ENCODE results near the gene ZNF627.
A peak's percentile ranks its signal among the peaks of the same experiment; 100 is the strongest.
"Not testable (repeated sequence)": the region's sequence is repeated elsewhere in the genome, so short reads cannot be mapped to it uniquely, and the experiment has no call there.

The ZNF627 gene

DNA sequence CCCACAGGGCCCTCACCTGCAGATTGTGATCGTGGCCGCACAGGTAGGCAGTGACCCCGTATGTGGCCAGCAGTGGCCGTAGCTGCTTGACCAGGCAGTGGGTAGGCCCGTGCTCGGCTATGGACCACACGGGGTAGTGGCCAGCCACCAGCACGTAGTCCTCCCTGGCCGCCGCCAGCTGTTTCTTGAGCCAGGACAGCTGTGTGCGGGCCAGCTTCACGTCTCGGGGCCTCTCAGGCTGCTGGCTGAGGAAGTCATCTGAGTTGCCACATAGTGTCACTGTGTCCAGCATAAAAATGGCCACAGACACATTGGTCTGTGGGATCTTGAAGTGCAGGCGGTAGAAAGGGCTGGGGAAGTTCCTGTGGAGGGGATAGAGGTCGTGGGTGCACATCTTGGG is 21.1 kb upstream of the ZNF627 start:
- no peak for DNase-seq

GRCh38 chr19:11577451-11578257 is 19.6 kb upstream of the ZNF627 start, which contains the start of gene ACP5:
Gene ACP5 (minus strand): TSS chr19:11577645. CDS start chr19:11577317, 328 bp downstream.
- no peak for DNase-seq

DNA sequence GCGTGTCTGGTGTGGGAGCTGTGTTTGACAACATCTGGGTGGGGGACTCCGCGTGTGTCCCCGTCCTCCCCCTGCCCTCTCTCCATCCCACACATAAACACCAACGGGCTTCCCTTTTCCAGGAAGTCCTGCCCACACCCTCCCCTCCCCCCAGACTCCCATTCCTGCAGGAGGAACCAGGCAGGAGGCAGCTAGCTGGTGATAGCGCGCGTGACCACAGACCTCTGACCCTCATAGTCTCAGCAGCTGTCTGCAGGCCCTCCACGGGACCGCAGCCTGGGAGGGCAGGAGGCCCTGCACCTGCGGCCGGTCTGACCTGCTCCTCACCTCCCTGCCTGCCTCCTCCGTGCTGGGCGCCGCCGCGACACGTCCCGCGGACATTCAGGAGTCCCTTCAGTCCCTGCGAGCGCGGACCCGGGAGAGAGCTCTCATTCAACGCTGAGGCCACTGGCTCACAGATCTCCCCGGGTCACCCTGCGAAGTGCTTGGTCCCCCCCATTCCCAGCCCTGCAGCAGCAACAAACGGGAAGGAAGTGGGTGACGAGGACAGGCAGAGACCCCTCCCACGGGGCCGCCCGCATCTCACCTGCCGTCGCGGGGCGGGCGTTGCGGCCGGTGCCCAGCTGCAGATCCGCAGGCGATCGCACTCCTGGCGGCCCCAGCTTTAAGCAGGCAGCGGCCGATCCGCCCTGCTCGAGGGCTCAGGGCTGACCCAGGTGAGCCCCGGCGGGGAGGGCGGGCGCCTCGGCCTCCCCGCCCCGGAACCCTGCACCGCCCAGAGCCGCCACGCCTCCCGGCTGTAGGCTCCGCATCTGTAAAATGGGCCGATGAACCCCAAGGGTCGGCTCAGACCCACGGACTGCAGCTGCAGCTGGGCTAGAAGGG is 18.8 kb upstream of the ZNF627 start:
- DNase-seq, result peak; percentile 70

DNA sequence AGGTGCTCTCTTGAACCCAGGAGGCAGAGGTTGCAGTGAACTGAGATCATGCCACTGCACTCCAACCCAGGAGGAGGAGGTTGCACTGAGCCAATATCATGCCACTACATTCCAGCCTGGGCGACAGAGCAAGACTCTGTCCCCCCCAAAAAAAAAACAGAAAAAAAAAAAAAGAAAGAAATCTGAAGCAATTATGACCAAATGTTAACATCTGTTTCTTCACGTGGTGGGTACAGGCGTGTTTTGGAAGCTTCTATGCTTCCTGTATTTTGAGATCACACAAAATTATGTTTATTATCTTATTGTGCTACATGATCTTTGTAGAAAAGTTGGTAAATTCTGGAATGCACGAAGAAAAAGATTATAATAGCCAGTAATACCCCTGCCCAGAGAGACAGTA is 17.2 kb upstream of the ZNF627 start:
- DNase-seq, result no peak

- peak; percentile 77 for DNase-seq
Observed at GRCh38 chr19:11581740-11582139, 15.5 kb upstream of the ZNF627 start.

DNA sequence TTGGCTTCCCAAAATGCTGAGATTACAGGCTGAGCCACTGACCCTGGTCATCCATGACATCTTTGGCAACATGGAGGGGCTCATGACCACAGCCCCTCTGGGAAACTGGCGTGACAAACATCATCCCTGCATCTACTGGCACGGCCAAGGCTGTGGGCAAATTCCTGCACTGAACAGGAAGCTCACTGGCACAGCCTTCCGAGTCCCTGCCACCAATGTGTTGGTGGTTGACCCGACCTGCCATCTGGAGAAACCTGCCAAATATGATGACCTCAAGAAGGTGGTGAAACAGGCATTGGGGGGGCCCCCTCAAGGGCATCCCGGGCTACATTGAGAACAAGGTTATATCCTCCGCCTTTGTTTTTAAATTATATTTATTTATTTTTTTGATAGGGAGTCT is 11.0 kb upstream of the ZNF627 start:
- DNase-seq, result no peak

DNA sequence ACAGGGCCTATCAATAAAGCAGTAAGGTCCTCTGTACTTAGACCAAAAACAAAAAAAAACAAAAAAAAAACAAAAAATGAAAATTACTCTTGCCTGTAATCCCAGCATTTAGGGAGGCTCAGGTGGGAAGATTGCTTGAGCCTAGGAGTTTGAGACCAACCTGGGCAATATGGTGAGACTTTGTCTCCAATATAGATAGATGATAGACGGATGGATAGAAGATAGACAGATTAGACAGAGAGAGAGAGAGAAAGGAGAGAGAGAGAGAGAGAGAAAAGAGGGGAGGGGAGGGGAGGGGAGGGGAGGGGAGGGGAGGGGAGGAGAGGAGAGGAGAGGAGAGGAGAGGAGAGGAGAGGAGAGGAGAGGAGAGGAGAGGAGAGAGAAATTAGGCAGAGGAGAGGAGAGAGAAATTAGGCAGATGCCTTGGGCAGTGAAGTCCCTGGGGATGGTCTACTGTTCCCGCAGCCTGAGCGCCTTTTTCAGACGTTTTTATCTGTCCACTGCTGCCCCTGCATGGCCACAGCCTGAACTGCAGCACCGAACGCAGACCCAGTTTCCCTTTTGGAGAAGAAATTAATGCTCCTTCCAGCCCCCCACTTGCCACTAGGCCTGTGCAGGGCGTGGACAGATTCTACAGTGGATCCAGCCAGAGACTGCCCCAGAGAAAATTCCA is 9.8 kb upstream of the ZNF627 start:
- peak; percentile 94 for DNase-seq

- DNase-seq, result no peak
Observed at GRCh38 chr19:11587975-11588631, 9.2 kb upstream of the ZNF627 start.

DNA sequence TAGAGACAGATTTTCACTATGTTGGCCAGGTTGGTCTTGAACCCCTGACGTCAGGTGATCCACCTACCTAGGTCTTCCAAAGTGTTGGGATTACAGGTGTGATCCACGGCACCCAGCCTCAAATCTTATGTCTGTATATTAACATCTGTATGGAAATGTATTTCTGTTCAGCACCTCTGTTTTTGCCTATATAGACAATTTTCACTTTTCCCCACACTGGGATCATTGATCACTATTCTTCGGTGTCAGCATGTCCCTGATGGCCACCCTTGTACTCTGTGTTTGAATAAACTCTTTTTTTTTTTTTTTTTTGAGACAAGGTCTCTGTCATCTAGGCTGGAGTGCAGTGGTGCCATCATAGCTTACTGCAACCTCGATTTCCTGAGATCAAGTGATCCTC is 3.2 kb upstream of the ZNF627 start:
- DNase-seq, result no peak

- no peak for DNase-seq
Observed at GRCh38 chr19:11596156-11596555, 1.1 kb upstream of the ZNF627 start.

- no peak for DNase-seq
Observed at GRCh38 chr19:11598103-11598483, 810 bp downstream of the ZNF627 start.

DNA sequence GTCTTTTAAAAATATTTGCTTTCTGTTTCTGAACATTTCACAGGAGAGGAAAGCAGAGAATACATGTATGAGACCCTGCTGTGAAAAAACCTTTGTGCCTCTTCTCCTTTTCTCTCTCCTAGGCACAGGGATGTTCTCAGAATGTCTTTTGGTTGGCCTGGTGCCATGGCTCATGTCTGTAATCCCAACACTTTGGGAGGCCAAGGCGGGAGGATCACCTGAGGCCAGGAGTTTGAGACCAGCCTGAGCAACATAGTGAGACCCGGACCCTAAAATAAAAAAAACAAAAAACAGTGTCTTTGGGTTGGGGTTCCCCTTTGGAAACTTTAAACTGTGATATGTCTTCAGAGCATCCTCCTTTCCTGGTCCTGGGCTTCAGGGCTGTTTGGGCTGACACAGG is 1.5 kb downstream of the ZNF627 start:
- no peak for DNase-seq

DNA sequence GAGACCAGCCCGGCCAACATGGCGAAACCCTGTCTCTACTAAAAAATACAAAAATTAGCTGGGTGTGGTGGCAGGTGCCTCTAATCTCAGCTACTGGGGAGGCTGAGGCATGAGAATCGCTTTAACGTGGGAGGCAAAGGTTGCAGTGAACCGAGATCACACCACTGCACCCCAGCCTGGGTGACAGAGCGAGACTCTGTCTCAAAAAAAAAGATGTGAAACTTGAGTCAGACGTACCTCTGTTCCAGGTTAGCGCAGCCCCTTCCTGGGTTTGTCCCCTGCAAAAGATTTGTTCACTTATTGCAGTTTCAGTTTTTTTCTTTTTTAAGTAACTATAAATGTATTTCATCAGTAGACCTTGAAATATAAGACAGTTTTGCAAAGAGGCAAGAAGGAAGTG is 2.4 kb downstream of the ZNF627 start:
- not testable (repeated sequence) for DNase-seq

- no peak for DNase-seq
Observed at GRCh38 chr19:11606484-11606883, 9.2 kb downstream of the ZNF627 start.

GRCh38 chr19:11611730-11612129 is 14.4 kb downstream of the ZNF627 start:
- DNase-seq, result no peak

GRCh38 chr19:11612816-11613511 is 15.7 kb downstream of the ZNF627 start:
- DNase-seq, result no peak

- no peak for DNase-seq
Observed at GRCh38 chr19:11617180-11618062, 20.1 kb downstream of the ZNF627 start.

DNA sequence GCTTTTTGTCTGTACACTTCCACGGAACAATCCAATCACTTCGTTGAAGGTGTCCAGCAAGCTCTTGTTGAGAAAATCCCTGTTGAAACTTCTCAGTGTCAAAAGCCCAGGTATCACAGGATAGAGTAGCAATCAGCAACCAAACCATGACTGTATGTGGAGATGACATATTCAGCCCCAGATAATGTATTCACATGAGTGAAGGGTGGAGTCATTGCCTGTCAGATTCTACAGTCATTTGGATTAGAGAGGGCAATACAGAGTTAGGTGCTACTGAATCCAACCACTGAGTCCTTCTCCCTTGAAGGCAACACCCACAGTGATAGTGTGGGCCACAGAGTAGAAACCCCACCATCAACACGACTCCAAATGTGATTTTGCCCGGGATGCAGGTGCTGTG is 23.3 kb downstream of the ZNF627 start:
- no peak for DNase-seq

GRCh38 chr19:11622401-11622800 is 25.1 kb downstream of the ZNF627 start:
- not testable (repeated sequence) for DNase-seq

DNA sequence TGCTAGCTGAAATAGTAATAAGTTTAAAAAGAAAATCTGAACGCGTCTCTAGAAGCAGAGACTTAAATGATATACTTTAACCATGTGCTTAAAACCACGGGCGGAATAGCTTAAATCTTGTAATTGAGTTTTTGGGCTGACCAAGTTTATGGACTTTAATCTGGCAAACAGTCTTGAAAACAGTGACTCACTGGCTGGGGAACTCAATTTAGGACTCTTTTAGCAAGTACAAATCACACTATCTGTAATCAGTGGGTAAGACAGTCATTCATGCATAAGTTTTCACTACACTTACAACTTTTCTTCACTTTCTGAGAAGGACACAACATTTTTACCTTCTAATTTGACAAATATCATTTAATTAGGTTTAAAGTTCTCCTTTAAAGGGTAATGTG is 26.8 kb downstream of the ZNF627 start:
- no peak for DNase-seq

- DNase-seq, result no peak
Observed at GRCh38 chr19:11626252-11626651, 29.0 kb downstream of the ZNF627 start.

All from activated CD8-positive, alpha-beta memory T cell treated with anti-CD3 and anti-CD28 coated beads for 24 hours (primary cell).